ENCODE data around the gene ARHGAP26.

- TF ChIP-seq CTCF (IDR thresholded peaks at IDR 0.05) = no peak
- no peak for TF ChIP-seq POLR2A (IDR thresholded peaks at IDR 0.05)
- no peak for TF ChIP-seq EP300 (IDR thresholded peaks at IDR 0.05)
- no peak for TF ChIP-seq POLR2AphosphoS5 (IDR thresholded peaks at IDR 0.05)
Measured at GRCh38 chr5:142757564-142757963, 12.6 kb upstream of the ARHGAP26 start.
